Heart right ventricle (tissue), 16 donors: Measurements from ENCODE around the gene KCNK18. TPM values are rescaled to one million over a fixed set of nuclear protein-coding genes. Genes with fewer than 3 reads are reported as not detected.

ENCODE experiments used
- ATAC-seq, 8 donors: fragments of 200-7000 bp; cut with Tn5 transposase; one replicate each; pipeline ENCODE4 v1.9.1; 2020; ENCODE audit warnings: mild to moderate bottlenecking in 8 of 8, moderate library complexity in 8 of 8, moderate number of reproducible peaks in 1 of 8
- DNase-seq, 2 donors: peaks; one replicate each; pipeline ENCODE4 v3.0.0-alpha.2; 2020
- H3K27ac ChIP-seq, 10 donors: fragments of 200-600 bp; sonication (generic) in 2 of 10; one replicate each; pipeline versions ENCODE4 v1.5.0 to v1.8.0; 2020 to 2022; ENCODE audit warnings: mild to moderate bottlenecking in 3 of 10
- H3K27me3 ChIP-seq, 7 donors: fragments of 200-600 bp; one replicate each; pipeline ENCODE4 v1.8.0; 2021 to 2022; ENCODE audit warnings: mild to moderate bottlenecking in 2 of 7
- H3K36me3 ChIP-seq, 9 donors: fragments of 200-600 bp; sonication (generic) in 1 of 9; one replicate each; pipeline versions ENCODE4 v1.5.0 to v1.8.0; 2020 to 2022; ENCODE audit warnings: mild to moderate bottlenecking in 2 of 9
- H3K4me1 ChIP-seq, 9 donors: fragments of 200-600 bp; sonication (generic) in 1 of 9; one replicate each; pipeline versions ENCODE4 v1.5.0 to v1.8.0; 2020 to 2022; ENCODE audit warnings: mild to moderate bottlenecking in 4 of 9
- H3K4me3 ChIP-seq, 10 donors: fragments of 200-600 bp; sonication (generic) in 2 of 10; one replicate each; pipeline versions ENCODE4 v1.5.0 to v1.8.0; 2020 to 2022; ENCODE audit warnings: mild to moderate bottlenecking in 7 of 10, moderate library complexity in 2 of 10
- H3K9me3 ChIP-seq, 11 donors: fragments of 200-600 bp in 10 of 11; sonication (generic) in 2 of 11; one replicate each; pipeline versions ENCODE4 v1.5.0 to v1.8.0; 2013 to 2022; ENCODE audit warnings: mild to moderate bottlenecking in 2 of 11, control low read depth in 1 of 11, moderate library complexity in 1 of 11
- WGBS, 2 donors: extraction: QIAGEN DNeasy Blood & Tissue Kit; methylation state at CpG; one replicate each; pipeline ENCODE4 v1.1.7; 2013; ENCODE audit warnings: inconsistent platforms in 1 of 2; 5-methylcytosine and 5-hydroxymethylcytosine counted together
- intact Hi-C, 10 donors: fragments of 100-400 bp; cut with DNase I; formaldehyde crosslinking; loops; one replicate each; pipeline versions ENCODE4 v1.11.1 to v1.14.2; 2022
- polyA plus RNA-seq, 2 donors: library from polyadenylated mRNA; stranded (reverse); fragments of 200-250 nt; gene quantifications; one replicate each; pipeline ENCODE4 v1.2.3, GENCODE V29; 2013
- total RNA-seq, 10 donors: library from RNA; stranded (reverse); fragmentation: NEBNext Ultra II Directional in 3 of 10; extraction: Animal tissue kit (Norgen Biotek cat#: 25700) in 3 of 10; gene quantifications; one replicate each; pipeline versions ENCODE4 v1.2.1 to v1.2.4, GENCODE V29; 2021 to 2023
- TF ChIP-seq, protein P1 (sequence below), 9 donors: fragments of 200-600 bp; sonication (generic) in 2 of 9; IDR thresholded peaks; one replicate each; pipeline versions ENCODE4 v1.5.0 to v1.8.0; 2021 to 2022; ENCODE audit warnings: antibody characterized with exemption in 9 of 9, mild to moderate bottlenecking in 5 of 9, moderate library complexity in 1 of 9
- donor health status: Arrhythmogenic right ventricular cardiomyopathy.
- donor health status: ischemic (EF 13 %, LVEDD 7.1; RV severe dilation, severe dysfunction).
- donor health status: healthy with polysubstance abuse.
- donor health status: DM: no; HTN: yes; CAD: no.
- donor health status: DM: no; HTN: no; CAD: no.
- donor health status: ischemic (EF 25% LVEDD 6.9; RV normal size, moderate dysfunction).
- donor health status: ischemic (EF 25% LVEDD 5.7; RV mildly dilated, moderate dysfunction).
- donor health status: healthy.
- donor health status: DM: yes; HTN: yes; CAD: no.
- donor health status: Ischemic cardiomyopathy.
- donor health status: ischemic (EF 35%, LVEDD 5.7; RV mildly dilated, moderate dysfunction).
- donor health status: nonischemic (EF 11% LVEDD 7.7; RV severe dilation, severe dysfunction).
- donor health status: DM: yes; HTN: yes; CAD: no.
- donor health status: PGD.
- donor health status: ischemic (EF 29% LVEDD 5.4; RV normal size, mild dysfunction).
- donor health status: nonischemic (EF 23%, LVEDD 6.1; RV moderate dilation, normal function).

KCNK18 gene
- total and polyA plus RNA-seq, 12 donors: not detected

- no peaks in the 10 kb centered on the region for H3K4me1 ChIP-seq
- ATAC-seq: no peak
- WGBS, 2 donors: 60 to 67% methylated on average over 7 of the region's 7 CpGs
Observed at GRCh38 chr10:117250411-117250810, 53.1 kb downstream of the KCNK18 start.

GRCh38 chr10:117253908-117254307 lies 56.6 kb downstream of the KCNK18 start:
- TF ChIP-seq, protein P1, sequence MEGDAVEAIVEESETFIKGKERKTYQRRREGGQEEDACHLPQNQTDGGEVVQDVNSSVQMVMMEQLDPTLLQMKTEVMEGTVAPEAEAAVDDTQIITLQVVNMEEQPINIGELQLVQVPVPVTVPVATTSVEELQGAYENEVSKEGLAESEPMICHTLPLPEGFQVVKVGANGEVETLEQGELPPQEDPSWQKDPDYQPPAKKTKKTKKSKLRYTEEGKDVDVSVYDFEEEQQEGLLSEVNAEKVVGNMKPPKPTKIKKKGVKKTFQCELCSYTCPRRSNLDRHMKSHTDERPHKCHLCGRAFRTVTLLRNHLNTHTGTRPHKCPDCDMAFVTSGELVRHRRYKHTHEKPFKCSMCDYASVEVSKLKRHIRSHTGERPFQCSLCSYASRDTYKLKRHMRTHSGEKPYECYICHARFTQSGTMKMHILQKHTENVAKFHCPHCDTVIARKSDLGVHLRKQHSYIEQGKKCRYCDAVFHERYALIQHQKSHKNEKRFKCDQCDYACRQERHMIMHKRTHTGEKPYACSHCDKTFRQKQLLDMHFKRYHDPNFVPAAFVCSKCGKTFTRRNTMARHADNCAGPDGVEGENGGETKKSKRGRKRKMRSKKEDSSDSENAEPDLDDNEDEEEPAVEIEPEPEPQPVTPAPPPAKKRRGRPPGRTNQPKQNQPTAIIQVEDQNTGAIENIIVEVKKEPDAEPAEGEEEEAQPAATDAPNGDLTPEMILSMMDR (IDR thresholded peaks at IDR 0.05): no peak
- no peak for ATAC-seq
- WGBS, 2 donors: 59 to 68% methylated on average over 9 of the region's 9 CpGs
- Histone ChIP-seq H3K4me1 (no peaks in the 10 kb centered on the region), H3K27ac (no peak overlapping the region), H3K4me3 (no peak overlapping the region), H3K36me3 (no peaks in the 10 kb centered on the region), H3K9me3 (no peaks in the 10 kb centered on the region), H3K27me3 (peaks cover 0 to 76% (median 38%) of the 10 kb centered on the region in 7 donors)
- intact Hi-C loops: no loop called here
- DNase-seq: no peak

More at GRCh38 chr10:117250411-117250810, 53.1 kb downstream of the KCNK18 start:
- TF ChIP-seq, protein P1 (IDR thresholded peaks at IDR 0.05): no peak
- no peak for DNase-seq
- no peak overlapping the region for H3K4me3 ChIP-seq
- H3K27ac ChIP-seq: no peak overlapping the region
- intact Hi-C loops: no loop called here
- H3K9me3 ChIP-seq: no peaks in the 10 kb centered on the region
- no peaks in the 10 kb centered on the region for H3K36me3 ChIP-seq
- H3K27me3 ChIP-seq: peaks cover 0 to 79% (median 45%) of the 10 kb centered on the region in 7 donors

- Histone ChIP-seq H3K27me3 (peaks cover 0 to 77% (median 42%) of the 10 kb centered on the region in 7 donors), H3K9me3 (no peaks in the 10 kb centered on the region), H3K4me1 (no peaks in the 10 kb centered on the region), H3K27ac (no peak overlapping the region), H3K36me3 (no peaks in the 10 kb centered on the region), H3K4me3 (no peak overlapping the region)
- 73 to 74% methylated on average over 9 of the region's 9 CpGs for WGBS, 2 donors
- TF ChIP-seq, protein P1 (IDR thresholded peaks at IDR 0.05): no peak
- DNase-seq: no peak
- no peak for ATAC-seq
- intact Hi-C loops: no loop called here
Observed at GRCh38 chr10:117254338-117254737, 57.0 kb downstream of the KCNK18 start.

DNA sequence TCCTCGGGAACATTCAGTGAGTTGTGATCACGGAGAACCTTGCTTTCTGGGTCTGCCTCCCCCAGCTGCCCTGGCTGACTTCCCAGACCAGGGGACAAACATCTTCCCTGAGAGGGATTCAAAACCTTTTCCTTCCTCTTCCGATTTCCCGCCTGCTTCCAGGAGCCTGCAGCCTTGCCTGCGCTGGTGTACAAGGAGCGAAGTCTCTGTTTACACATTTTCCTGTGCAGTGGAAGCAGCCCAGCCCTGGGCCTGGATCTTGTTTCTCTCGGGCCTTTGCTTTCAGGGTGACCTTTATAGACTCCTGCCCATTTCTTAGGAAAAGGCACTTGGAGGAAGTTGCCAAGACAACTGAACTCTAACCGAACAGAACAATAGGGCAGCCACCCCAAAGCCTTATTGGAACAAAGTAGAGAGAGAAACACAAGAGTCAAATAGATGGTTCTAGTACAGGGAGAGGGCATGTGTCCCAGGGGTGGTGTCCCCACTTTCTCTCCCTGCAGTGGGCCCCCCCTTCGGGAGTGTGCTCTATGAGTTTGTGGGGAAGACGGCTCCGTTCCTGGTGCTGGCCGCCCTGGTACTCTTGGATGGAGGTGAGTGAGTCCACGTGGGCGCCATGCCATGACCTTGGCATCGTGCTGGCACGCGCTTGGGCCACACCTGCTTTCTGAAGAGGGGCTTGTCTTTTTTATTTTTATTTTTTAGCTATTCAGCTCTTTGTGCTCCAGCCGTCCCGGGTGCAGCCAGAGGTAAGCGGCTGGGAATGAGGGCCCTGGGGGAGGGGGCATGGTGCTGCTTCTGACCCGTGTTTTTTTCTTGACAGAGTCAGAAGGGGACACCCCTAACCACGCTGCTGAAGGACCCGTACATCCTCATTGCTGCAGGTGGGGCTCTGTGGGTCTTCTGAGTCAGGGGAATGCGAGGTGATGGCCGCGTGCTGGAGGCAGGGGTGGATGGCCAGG lies 57.8 kb downstream of the KCNK18 start:
- H3K4me3 ChIP-seq: no peak overlapping the region
- TF ChIP-seq, protein P1 (IDR thresholded peaks at IDR 0.05): no peak
- DNase-seq (no peak), ATAC-seq (no peak)
- H3K27ac ChIP-seq: no peak overlapping the region
- WGBS, 2 donors: 74 to 78% methylated on average over 26 of the region's 26 CpGs
- no peaks in the 10 kb centered on the region for H3K9me3 ChIP-seq
- H3K36me3 ChIP-seq: no peaks in the 10 kb centered on the region
- no peaks in the 10 kb centered on the region for H3K4me1 ChIP-seq
- H3K27me3 ChIP-seq: peaks cover 0 to 77% (median 46%) of the 10 kb centered on the region in 7 donors
- intact Hi-C loops: no loop called here
